Hematopoietic multipotent progenitor cell (in vitro differentiated cells): ENCODE data around the gene TSEN54. TPM values are rescaled to one million over a fixed set of nuclear protein-coding genes. Genes with fewer than 3 reads are reported as not detected.

Source experiments
- DNase-seq, 3 donors: peaks; one replicate each; pipeline ENCODE4 v3.0.0-alpha.2; 2011 to 2015; ENCODE audit warnings: low read depth in 2 of 3, low spot score in 2 of 3
- total RNA-seq: library from RNA; depleted of rRNA; stranded (reverse); fragments of >200 nt; gene quantifications from one replicate; pipeline ENCODE4 v1.2.3, GENCODE V29; 2012

Gene TSEN54
- total RNA-seq, 1 donor, result 30.2 TPM

- DNase-seq, result peak in 2 of 3 donors; percentile 49 to 56
Measured at GRCh38 chr17:75487351-75488070, 28.8 kb upstream of the TSEN54 start.

- DNase-seq, result no peak
Measured at GRCh38 chr17:75488693-75489510, 27.4 kb upstream of the TSEN54 start.

GRCh38 chr17:75489511-75489955, 26.8 kb upstream of the TSEN54 start:
- DNase-seq, result no peak

- DNase-seq, result no peak
Measured at GRCh38 chr17:75490173-75490743, 26.1 kb upstream of the TSEN54 start.

DNA sequence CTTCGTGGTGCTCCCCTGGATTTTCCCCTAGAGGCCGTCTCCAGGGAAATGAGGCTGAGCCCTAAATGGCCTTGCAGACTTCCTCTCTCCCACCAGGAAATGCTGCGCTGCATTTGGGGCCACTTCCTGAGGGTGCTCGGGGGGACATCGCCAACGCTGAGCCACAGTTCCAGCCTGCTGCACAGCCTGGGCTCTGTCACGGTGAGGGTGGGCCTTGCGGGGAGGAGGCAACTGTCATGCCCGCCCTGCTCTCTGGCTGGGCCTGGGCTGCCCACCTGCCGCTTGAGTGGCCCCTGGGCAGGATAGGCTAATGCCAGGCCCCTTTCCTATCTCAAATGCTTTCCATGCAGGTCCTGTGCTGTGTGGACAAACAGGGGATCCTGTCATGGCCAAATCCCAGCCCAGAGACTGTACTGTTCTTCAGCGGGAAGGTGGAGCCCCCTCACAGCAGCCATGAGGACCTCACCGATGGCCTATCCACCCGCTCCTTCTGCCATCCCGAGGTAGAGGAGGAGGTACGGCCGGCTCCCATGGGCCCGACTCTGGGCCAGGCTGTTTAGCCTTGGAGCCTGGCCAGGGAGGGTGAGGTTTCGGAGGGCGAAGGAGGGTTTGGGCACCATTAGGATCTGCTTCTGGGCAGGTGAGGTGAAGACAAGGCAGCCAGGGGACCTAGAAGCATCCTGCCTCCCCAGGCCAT, 25.2 kb upstream of the TSEN54 start:
- no peak for DNase-seq

DNA sequence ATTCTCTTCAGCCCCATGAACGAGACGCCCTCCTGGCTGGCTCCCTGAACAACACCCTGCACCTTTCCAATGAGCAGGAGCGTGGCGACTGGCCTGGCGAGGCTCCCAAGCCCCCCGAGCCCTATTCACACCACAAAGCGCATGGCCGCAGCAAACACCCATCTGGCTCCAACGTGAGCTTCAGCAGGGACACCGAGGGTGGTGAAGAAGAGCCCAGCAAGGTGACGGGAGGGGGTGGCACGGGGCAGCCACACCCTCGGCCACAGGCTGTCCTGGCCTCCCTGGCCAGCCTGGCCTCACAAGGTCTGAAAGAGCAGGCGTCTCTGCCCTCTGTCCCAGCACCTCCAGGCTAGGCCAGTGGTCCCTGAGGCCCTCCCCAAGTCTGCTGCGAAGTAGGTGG, 24.6 kb upstream of the TSEN54 start:
- no peak for DNase-seq

DNA sequence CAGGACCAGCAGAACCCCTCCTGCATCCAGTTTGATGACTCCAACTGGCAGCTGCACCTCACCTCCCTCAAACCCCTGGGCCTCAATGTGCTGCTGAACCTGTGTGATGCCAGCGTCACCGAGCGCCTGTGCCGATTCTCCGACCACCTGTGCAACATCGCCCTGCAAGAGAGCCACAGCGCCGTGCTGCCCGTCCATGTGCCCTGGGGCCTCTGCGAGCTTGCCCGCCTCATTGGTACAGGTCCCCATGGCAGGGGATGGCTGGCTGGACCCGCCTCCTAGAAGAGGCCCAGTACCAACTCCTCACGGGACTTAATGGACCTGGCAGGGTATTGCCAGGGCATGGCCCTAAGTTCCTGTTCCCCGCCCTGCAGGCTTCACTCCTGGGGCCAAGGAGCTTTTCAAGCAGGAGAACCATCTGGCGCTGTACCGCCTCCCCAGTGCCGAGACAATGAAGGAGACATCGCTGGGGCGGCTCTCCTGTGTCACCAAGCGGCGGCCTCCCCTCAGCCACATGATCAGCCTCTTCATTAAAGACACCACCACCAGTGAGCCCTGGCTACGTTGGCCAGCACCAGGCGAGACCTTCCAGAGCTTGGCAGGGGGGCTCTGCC, 23.7 kb upstream of the TSEN54 start:
- no peak for DNase-seq

- DNase-seq, result no peak
Measured at GRCh38 chr17:75493476-75494129, 22.7 kb upstream of the TSEN54 start.

DNA sequence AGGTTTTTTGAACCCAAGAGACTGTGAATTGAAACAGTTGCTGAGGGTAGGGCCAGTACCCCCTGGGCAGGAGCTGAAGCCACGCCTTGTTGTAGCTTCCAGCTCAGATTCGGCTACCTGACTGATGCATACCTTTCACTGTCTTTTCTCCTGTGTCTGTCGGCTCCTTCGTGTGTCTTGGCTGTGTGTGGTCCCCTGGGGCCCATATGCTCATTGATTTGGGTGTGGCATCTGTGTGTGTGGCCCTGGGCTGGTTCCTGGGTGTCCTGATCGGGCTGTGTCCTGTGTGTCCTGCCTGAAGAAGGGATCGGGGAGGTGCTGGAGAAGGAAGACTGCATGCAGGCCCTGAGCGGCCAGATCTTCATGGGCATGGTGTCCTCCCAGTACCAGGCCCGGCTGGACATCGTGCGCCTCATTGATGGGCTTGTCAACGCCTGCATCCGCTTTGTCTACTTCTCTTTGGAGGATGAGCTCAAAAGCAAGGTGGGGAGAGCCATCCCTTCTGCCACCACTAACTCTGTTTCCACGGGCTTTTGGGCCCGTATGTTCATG, 21.9 kb upstream of the TSEN54 start:
- DNase-seq, result no peak

DNA sequence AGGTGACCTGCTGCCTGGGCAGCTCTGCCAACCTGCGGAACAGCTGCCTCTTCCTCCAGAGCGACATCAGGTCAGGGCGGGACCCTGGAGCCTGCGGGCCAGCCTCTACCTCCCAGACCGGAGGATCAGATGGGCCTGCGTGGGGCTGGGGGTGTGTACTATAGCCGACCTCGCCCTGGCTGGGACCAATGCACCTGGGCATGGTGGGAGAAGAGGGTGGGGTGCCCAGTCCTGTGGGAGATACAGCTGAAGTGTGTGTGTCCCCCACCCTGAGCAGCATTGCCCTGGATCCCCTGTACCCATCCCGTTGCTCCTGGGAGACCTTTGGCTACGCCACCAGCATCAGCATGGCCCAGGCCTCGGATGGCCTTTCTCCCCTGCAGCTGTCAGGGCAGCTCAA, 20.3 kb upstream of the TSEN54 start:
- no peak for DNase-seq

- DNase-seq, result peak in 1 of 3 donors; percentile 46
Measured at GRCh38 chr17:75498039-75498725, 18.1 kb upstream of the TSEN54 start.

- no peak for DNase-seq
Measured at GRCh38 chr17:75498726-75499213, 17.6 kb upstream of the TSEN54 start.

DNA sequence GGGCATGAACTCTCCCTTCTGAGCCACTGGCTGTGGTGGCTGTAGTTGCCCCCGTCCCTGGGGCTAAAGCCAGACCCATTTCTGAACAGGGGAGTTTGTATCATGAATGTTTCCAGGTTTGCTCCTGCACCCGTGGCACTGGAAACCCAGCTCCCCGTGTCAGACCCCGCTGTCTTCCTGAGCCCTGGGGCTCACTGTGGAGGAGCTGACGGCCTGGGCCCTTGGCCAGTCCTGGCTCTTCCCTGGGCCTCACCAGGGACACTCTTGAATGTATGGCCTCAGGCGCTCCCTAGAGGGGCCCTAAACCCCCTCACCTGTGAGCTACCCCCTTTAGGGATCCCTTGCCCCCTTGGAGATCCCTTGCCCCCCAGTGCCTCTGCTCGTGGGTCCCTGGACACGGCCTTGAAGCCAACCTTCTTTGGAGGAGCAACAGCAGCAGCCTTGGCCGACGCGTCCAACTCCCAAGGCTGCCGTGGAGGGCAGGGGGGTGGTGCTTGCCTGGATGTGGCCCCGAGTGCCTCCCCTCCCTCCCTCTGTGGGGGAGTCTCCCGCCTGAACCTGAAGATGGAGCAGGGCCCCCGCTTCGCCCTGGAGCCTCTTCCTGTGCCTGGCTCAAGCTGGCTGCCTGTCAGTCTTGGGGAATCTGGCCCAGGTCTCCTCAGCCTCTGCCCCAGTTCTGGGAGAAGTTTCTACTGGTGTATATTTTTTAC, 16.9 kb upstream of the TSEN54 start:
- DNase-seq, result no peak

DNA sequence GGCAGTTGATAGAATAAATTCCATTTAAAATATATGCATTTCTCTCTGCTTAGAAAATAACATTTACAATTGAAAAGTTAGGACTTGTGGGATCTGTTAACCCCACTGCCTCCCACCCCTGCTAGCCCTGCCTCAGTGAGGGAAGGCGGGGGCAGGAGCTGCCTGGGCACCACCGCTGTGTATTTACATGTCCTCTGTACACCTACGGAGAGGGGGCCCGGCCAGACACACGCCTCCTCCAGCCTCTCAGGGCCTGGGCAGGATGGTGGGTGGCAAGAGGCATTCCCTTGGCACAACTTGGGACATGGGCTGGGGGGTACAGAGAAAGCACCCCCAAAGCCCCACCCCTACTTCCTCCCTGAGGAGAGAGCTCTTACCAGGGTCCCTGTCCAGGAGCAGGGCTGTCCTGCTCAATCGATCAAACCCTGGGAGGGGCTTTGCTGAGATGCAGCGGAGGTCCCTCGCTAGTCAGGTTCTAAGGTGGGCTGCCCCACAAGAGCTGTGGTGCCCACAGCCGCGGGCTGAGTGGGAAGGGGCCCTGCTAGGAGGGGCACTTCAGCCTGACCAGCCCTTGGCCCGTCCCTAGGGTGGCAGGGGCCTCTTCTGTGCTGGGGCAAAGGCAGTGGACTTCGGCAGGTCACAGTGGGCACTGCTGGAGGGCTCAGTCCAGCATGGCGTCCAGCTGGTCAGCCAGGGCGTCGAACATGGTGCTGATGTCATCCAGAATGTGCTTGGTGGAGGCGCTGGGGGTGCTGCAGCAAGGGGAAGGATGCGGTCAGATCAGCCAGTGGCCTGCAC, 15.7 kb upstream of the TSEN54 start:
- DNase-seq, result no peak

DNA sequence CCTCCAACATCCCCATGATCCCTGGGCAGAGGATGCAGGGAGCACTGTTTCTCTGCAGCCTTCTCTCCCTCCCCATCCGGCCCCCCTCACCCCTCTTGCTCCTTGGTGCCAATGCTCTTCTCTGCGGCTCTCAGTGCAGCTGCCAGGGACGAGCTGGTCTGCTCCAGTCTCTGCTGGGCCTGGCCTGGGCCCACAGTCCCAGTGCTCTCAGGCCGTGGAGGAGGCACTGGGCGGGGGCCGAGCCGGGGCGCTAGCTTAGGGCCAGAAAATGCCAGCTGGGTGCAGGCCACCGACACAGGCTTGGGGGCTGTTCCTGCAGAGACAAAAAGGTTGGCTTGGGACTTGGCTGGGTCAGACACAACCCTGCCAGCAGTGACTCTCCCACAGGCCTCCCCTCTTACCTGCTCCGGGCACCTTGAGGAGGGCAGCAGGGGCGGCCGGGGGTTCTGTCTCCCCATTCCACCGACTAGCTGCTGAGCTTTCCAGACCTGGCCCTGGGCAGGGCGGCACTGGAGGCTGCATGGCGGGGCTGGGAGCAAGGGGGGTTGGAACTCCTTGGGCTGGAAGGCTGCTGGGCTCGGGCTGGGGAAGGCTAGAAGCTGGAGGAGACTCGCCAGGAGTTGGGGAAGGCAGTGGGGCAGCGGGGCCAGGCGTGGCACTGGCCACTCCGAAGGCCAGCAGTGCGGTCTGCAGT, 14.8 kb upstream of the TSEN54 start:
- no peak for DNase-seq

DNA sequence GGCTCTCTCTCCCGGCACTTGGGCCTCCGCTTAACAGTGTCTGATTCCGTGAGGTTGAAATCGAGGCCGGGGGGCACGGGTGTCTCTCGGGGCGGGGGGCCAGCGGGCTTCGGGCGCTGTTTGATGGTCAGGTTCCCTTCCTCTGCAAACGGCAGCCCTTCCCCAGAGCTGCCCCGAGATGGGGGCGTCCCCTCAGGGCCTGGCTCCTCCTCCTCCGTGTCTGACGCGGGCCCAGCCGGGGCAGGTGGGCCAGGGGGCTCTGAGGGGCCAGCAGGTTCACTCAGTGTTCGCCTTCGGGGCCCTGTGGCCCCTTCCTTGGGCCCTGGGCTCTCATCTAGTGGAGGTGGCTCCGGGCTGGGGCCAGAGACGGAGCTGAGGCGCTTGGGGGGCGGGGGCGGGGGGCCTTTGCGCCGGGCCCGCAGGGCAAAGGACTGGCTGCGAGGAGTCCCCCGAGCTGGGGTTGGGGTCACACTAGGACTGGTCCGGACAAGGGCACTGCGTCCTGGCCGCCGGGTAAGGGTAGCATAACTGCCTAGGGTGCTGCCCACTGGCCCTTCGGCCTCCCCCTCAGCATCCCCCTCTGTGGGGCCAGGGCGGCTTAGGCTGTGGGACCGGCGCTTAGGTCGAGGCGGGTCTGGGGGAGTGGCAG, 14.1 kb upstream of the TSEN54 start:
- DNase-seq, result no peak
